IMR-90 (cell line): Measurements from ENCODE around the gene USP12. TPM values are rescaled to one million over a fixed set of nuclear protein-coding genes. Genes with fewer than 3 reads are reported as not detected.

ENCODE experiments used
- ATAC-seq: fragments of 200-7000 bp; cut with Tn5 transposase; 2 replicates; pipeline ENCODE4 v1.9.1; 2020; ENCODE audit warnings: low read depth, mild to moderate bottlenecking, moderate library complexity
- BruUV-seq: library from RNA; stranded (reverse); fragments of 400-500 nt; replicated peaks from 2 replicates; lab custom pipeline; 2021; lab: Mats Ljungman, UMichigan
- CTCF ChIA-PET: fragments of 300-600 bp; formaldehyde crosslinking; extraction: SDS; loops from one replicate; lab custom pipeline; 2021; ENCODE audit warnings: antibody characterized with exemption; lab: Yijun Ruan, JAX
- POLR2A ChIA-PET: fragments of 300-600 bp; sonication (Branson Sonifier 250); formaldehyde crosslinking; loops from one replicate; lab custom pipeline; 2022; ENCODE audit warnings: antibody characterized with exemption; ENCODE audit not compliant: unreplicated experiment; lab: Charles Lee
- DNase-seq: peaks from one replicate; pipeline ENCODE4 v3.0.0; 2013
- H2AFZ ChIP-seq: replicated peaks from 2 replicates; pipeline ENCODE3; 2013; ENCODE audit warnings: low read length, mild to moderate bottlenecking; ENCODE audit not compliant: poor library complexity
- H2AK5ac ChIP-seq: 2 replicates; pipeline ENCODE4 v1.6.1; 2013; ENCODE audit warnings: low read depth, low read length, inconsistent platforms
- H2AK9ac ChIP-seq: replicated peaks from 2 replicates; pipeline ENCODE3; 2013; ENCODE audit warnings: mild to moderate bottlenecking, low read depth, low read length, moderate library complexity; ENCODE audit not compliant: poor library complexity
- H2BK120ac ChIP-seq: 2 replicates; pipeline ENCODE4 v1.6.1; 2013; ENCODE audit warnings: low read depth, low read length, inconsistent platforms
- H2BK15ac ChIP-seq: 3 replicates; pipeline ENCODE4 v1.6.1; 2013; ENCODE audit warnings: low read depth, low read length, inconsistent platforms
- H2BK20ac ChIP-seq: 2 replicates; pipeline ENCODE4 v1.6.1; 2013; ENCODE audit warnings: low read depth, mild to moderate bottlenecking, inconsistent platforms, low read length, moderate library complexity
- H2BK5ac ChIP-seq: 2 replicates; pipeline ENCODE4 v1.6.1; 2013; ENCODE audit warnings: mild to moderate bottlenecking, low read depth, low read length, inconsistent platforms; ENCODE audit not compliant: poor library complexity, severe bottlenecking
- H3K14ac ChIP-seq: replicated peaks from 2 replicates; pipeline ENCODE4 v1.6.1; 2013; ENCODE audit warnings: low read depth, low read length, inconsistent platforms
- H3K18ac ChIP-seq: 2 replicates; pipeline ENCODE4 v1.6.1; 2013; ENCODE audit warnings: low read depth, low read length, control low read depth
- H3K23ac ChIP-seq: 2 replicates; pipeline ENCODE4 v1.6.1; 2013; ENCODE audit warnings: low read depth, low read length, inconsistent platforms
- H3K27ac ChIP-seq: 2 replicates; pipeline ENCODE4 v1.5.1; 2013; ENCODE audit warnings: mild to moderate bottlenecking, control low read depth, low read length; ENCODE audit not compliant: insufficient read depth
- H3K27me3 ChIP-seq: 2 replicates; pipeline ENCODE4 v1.6.1; 2013; ENCODE audit warnings: low read length; ENCODE audit not compliant: control insufficient read depth, insufficient read depth
- H3K36me3 ChIP-seq: 2 replicates; pipeline ENCODE4 v1.6.1; 2013; ENCODE audit warnings: low read length, mixed read lengths; ENCODE audit not compliant: control insufficient read depth, insufficient read depth
- H3K4ac ChIP-seq: 2 replicates; pipeline ENCODE4 v1.6.1; 2013; ENCODE audit warnings: low read depth, low read length, inconsistent platforms
- H3K4me1 ChIP-seq: 2 replicates; pipeline ENCODE4 v1.6.1; 2013; ENCODE audit warnings: low read length, mixed read lengths; ENCODE audit not compliant: control insufficient read depth, insufficient read depth
- H3K4me2 ChIP-seq: 2 replicates; pipeline ENCODE4 v1.6.1; 2013; ENCODE audit warnings: low read depth, mild to moderate bottlenecking, control low read depth, low read length, moderate library complexity
- H3K4me3 ChIP-seq: 2 replicates; pipeline ENCODE4 v1.5.1; 2013; ENCODE audit warnings: low read depth, mild to moderate bottlenecking, control low read depth, low read length, moderate library complexity; ENCODE audit not compliant: insufficient read depth
- H3K56ac ChIP-seq: 2 replicates; pipeline ENCODE4 v1.6.1; 2013; ENCODE audit warnings: low read length, inconsistent platforms; ENCODE audit not compliant: insufficient read depth; ENCODE audit errors: extremely low read depth
- H3K79me1 ChIP-seq, 2 experiments: 2 replicates each; pipeline ENCODE4 v1.6.1; 2013; ENCODE audit warnings: low read length in 2 of 2, inconsistent platforms in 1 of 2, low read depth in 1 of 2
- H3K9ac ChIP-seq: 2 replicates; pipeline ENCODE4 v1.6.1; 2013; ENCODE audit warnings: low read depth, low read length, control low read depth
- H3K9me1 ChIP-seq: 2 replicates; pipeline ENCODE4 v1.6.1; 2013; ENCODE audit warnings: low read length, inconsistent platforms; ENCODE audit not compliant: insufficient read depth
- H3K9me3 ChIP-seq: 2 replicates; pipeline ENCODE4 v1.6.1; 2013; ENCODE audit warnings: low read length; ENCODE audit not compliant: control insufficient read depth, insufficient read depth
- H4K20me1 ChIP-seq: 2 replicates; pipeline ENCODE4 v1.6.1; 2013; ENCODE audit warnings: low read length, inconsistent platforms; ENCODE audit not compliant: insufficient read depth
- H4K5ac ChIP-seq: 2 replicates; pipeline ENCODE4 v1.6.1; 2013; ENCODE audit warnings: mild to moderate bottlenecking, low read depth, low read length, control low read depth
- H4K8ac ChIP-seq, 2 experiments: 2 replicates each; pipeline ENCODE4 v1.6.1; 2013; ENCODE audit warnings: low read depth in 2 of 2, low read length in 2 of 2, control low read depth in 1 of 2, inconsistent platforms in 1 of 2
- H4K91ac ChIP-seq: 2 replicates; pipeline ENCODE4 v1.6.1; 2013; ENCODE audit warnings: low read depth, low read length, inconsistent platforms; ENCODE audit not compliant: insufficient read depth
- CEBPB ChIP-seq: IDR thresholded peaks from 2 replicates; pipeline ENCODE4 v1.6.1; 2012; ENCODE audit warnings: low read depth, low read length, improper control_type of control experiment
- MAFK ChIP-seq: IDR thresholded peaks from 2 replicates; pipeline ENCODE4 v1.6.1; 2012; ENCODE audit warnings: low read depth, low read length, improper control_type of control experiment
- MXI1 ChIP-seq: IDR thresholded peaks from 2 replicates; pipeline ENCODE4 v1.6.1; 2012; ENCODE audit warnings: low read depth, mild to moderate bottlenecking, low read length, moderate library complexity, borderline replicate concordance
- POLR2A ChIP-seq: IDR thresholded peaks from 2 replicates; pipeline ENCODE4 v1.6.1; 2012; ENCODE audit warnings: mild to moderate bottlenecking, low read depth, low read length
- RAD21 ChIP-seq: IDR thresholded peaks from 2 replicates; pipeline ENCODE4 v1.6.1; 2012; ENCODE audit warnings: low read length, improper control_type of control experiment
- RCOR1 ChIP-seq: IDR thresholded peaks from 2 replicates; pipeline ENCODE4 v1.6.1; 2012; ENCODE audit warnings: mild to moderate bottlenecking, low read length, improper control_type of control experiment; ENCODE audit not compliant: insufficient replicate concordance
- RFX5 ChIP-seq: IDR thresholded peaks from 2 replicates; pipeline ENCODE4 v1.8.0; 2012; ENCODE audit warnings: low read depth, mild to moderate bottlenecking, low read length, moderate library complexity
- WGBS, 2 experiments: methylation state at CpG; one replicate each; pipeline versions ENCODE4 v1.1.5 to v1.1.7; 2013; ENCODE audit warnings: missing lambda C conversion rate in 2 of 2; ENCODE audit not compliant: insufficient read length in 1 of 2; ENCODE audit errors: extremely low coverage in 2 of 2; 5-methylcytosine and 5-hydroxymethylcytosine counted together
- dilution Hi-C: fragments of 300-500 bp; cut with HindIII; formaldehyde crosslinking; loops from one replicate; pipeline ENCODE4 v1.14.3; 2018; ENCODE audit warnings: low sequenced_read_pairs; ENCODE audit not compliant: unreplicated experiment
- in situ Hi-C: fragments of 300-500 bp; cut with MboI; formaldehyde crosslinking; loops from 3 replicates; pipeline ENCODE4 v1.14.3; 2019; ENCODE audit warnings: low sequenced_read_pairs, inconsistent platforms, mixed read lengths
- intact Hi-C: fragments of 100-400 bp; cut with micrococcal nuclease; formaldehyde crosslinking; loops from 2 replicates; pipeline ENCODE4 v1.10.0; 2022
- polyA plus RNA-seq, 3 experiments: library from polyadenylated mRNA; depleted of rRNA; stranded (reverse); fragments of >200 nt; gene quantifications; 2 replicates each; pipeline ENCODE4 v1.2.3, GENCODE V29; 2012; ENCODE audit warnings: low replicate concordance in 1 of 3
- total RNA-seq: library from RNA; depleted of rRNA; stranded (reverse); fragments of >200 nt; gene quantifications from 2 replicates; pipeline ENCODE4 v1.2.3, GENCODE V29; 2012
- TF ChIP-seq, protein P1 (sequence below): fragments of 150-350 bp; IDR thresholded peaks from 2 replicates; pipeline ENCODE4 v1.6.1; 2017; ENCODE audit warnings: mild to moderate bottlenecking, antibody characterized with exemption, low read length, low read depth

Gene USP12
- total and polyA plus RNA-seq, 2 of the 4 experiments (the other 2 are of a cell fraction): 11.8 to 16.5 TPM

DNA sequence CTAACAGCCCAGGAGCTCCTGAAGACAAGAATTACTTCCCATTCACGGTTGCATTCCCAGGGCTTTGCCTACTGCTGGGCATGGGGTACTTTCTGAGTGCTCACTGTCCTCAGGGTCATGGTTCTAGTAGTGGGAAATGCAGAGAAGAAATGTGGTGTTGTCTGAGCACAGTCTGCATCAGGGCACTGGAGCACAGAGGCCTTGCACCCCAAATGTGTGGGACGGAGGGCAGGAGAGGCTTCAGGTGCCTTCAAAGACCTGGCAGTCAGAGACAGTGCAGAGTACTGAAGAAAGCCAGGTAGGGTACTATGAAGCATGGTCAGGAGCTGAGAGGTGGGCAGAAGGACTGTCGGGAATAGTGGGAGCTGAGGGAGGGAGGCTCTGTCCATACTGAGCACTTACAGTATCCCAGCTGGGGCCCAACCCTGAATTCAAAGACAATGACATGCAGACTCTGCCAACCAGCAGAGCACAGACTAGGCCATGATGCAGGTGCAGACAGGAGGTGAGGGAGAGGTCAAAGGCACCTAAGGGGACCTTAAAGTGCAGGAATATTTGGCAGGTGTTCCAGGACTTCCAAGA lies 144.4 kb downstream of the USP12 start:
- Histone ChIP-seq H3K36me3 (no peaks in the 10 kb centered on the region), H2AFZ (no peak overlapping the region), H4K91ac (no peak overlapping the region), H2AK9ac (no peak overlapping the region), H2BK5ac (no peak overlapping the region), H3K18ac (no peak overlapping the region), H2BK15ac (no peak overlapping the region), H3K9me3 (no peaks in the 10 kb centered on the region), H3K4me2 (no peak overlapping the region), H4K5ac (no peak overlapping the region), H3K27me3 (peaks cover 12% of the 10 kb centered on the region), H3K9ac (no peak overlapping the region), H3K14ac (no peak overlapping the region), H3K4ac (no peak overlapping the region), H3K4me3 (no peak overlapping the region), H2BK20ac (no peak overlapping the region), H3K27ac (no peak overlapping the region), H3K4me1 (peaks cover 10% of the 10 kb centered on the region), H3K79me1 (no peaks in the 10 kb centered on the region), H2BK120ac (no peak overlapping the region; the same call in 1 of the 2 replicates), H3K56ac (no peak overlapping the region), H3K23ac (no peak overlapping the region), H4K8ac (no peak overlapping the region), H4K20me1 (peaks cover 13% of the 10 kb centered on the region), H2AK5ac (no peak overlapping the region), H3K9me1 (peaks cover 8% of the 10 kb centered on the region; the same call in 1 of the 2 replicates)
- ChIA-PET CTCF (no interaction called here), POLR2A (no interaction called here)
- 100% methylated on average over 1 of the region's 3 CpGs; no CpG with 5 or more reads in 1 of the 2 experiments for WGBS, 2 experiments
- DNase-seq (no peak), ATAC-seq (no peak)
- BruUV-seq: no TSS peak
- in situ Hi-C loops: no loop called here
- TF ChIP-seq MXI1 (no peak), CEBPB (no peak), RCOR1 (no peak), MAFK (no peak), RFX5 (no peak), RAD21 (no peak), POLR2A (no peak)
- TF ChIP-seq, protein P1, sequence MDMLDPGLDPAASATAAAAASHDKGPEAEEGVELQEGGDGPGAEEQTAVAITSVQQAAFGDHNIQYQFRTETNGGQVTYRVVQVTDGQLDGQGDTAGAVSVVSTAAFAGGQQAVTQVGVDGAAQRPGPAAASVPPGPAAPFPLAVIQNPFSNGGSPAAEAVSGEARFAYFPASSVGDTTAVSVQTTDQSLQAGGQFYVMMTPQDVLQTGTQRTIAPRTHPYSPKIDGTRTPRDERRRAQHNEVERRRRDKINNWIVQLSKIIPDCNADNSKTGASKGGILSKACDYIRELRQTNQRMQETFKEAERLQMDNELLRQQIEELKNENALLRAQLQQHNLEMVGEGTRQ: no peak
- dilution Hi-C loops: no loop called here
- intact Hi-C loops: no loop called here
